Muscle of arm (tissue), 12 donors: ENCODE results near the gene DROSHA. TPM values are rescaled to one million over a fixed set of nuclear protein-coding genes. Genes with fewer than 3 reads are reported as not detected.

Experiments used
- DNase-seq: peaks from one replicate; pipeline ENCODE4 v3.0.0-alpha.2; 2013
- polyA plus RNA-seq, 12 donors: library from polyadenylated mRNA; unstranded; fragments of 120-200 nt; gene quantifications; one replicate each; pipeline ENCODE4 v1.2.1, GENCODE V29; 2013; ENCODE audit not compliant: insufficient read length in 12 of 12

The DROSHA gene
- polyA plus RNA-seq, 12 donors = 33.4 to 88.7 (median 55.0) TPM; not detected in 1

- no peak for DNase-seq
Observed at GRCh38 chr5:31536873-31537272, 5.0 kb upstream of the DROSHA start.

GRCh38 chr5:31534527-31535046 lies 2.7 kb upstream of the DROSHA start:
- DNase-seq = no peak

DNA sequence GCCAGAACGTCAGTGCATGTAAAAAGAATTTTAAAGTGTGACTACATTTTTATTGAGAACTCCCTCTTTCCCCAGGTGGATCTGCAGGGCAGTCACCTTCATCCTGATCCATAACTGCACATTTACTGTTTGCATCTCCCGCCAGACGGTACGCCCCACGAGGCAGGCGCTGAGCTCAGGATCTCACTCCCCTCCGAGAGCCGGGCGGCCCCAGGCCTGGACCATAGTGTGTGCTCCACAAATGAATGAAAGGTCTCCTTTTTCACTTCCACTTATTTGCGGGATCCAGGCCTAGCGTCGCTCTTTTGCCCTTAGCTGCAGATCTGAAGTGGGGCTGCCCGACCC lies 378 bp downstream of the DROSHA start:
- DNase-seq = no peak

DNA sequence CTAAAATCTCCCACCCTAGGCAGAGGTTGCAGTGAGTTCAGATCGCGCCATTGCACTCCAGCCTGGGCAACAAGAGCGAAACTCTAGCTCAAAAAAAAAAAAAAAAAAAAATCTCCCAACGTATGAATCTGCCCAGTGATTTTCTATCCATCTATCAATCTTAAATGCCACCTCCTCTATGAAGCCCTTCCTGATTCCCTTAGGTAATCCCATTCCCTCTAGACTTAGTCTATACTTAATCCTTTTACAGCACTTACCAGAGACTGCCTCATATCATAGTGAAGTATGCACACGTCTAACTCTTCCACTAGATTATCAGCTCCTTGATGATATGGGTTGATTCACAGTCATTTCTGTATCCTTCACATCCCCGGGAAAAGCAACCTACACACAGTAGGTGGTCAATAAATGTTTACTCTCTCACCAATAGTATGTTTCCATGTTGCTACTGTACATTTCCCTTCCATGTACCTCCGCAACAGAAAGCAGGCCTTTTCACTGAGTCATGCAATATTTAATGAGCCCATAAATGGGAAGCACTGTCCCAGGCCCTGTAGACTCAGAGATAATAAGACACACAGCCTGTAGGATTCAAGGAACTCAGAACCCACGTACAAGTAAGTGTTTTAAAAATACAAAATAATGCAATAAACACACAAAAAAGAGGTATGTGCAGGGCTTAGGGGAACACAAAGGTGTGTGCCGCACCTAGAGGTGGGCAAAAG lies 1.2 kb downstream of the DROSHA start:
- DNase-seq = no peak

DNA sequence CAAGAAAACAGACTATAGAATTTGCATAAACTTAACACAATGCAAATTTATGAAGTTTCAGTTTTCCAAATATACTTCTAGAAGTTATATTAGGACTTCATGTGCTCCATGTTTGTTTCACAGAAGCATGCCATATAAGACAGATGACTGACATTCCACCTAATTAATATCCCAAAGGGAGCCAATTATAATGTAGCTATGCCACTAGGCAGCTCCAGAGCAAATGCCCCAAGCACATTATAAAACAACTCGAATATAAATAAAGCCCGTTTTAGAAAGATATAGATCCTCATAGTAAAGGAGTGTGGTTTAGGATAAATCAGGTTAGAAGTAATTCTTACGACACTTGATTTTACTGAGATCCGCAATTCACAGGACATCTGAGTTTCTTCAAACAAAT lies 8.9 kb downstream of the DROSHA start:
- no peak for DNase-seq

DNA sequence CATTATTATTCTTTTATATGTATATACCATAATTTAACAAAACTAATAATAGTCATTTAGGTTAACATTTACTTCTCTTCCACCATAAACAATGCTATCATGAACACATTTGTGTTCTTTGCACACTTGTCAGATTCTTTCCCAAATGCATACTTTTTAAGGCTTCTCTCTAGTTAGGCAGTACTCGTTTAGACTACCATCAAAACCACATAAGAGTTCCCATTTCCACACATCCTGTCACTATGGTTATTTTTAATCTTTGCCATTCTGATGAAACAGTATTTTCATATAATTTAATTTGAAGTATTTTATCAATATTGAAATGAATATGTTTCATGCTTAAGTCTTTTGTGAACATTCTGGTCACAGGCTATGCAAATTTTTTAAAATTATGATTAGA lies 15.1 kb downstream of the DROSHA start:
- no peak for DNase-seq

- no peak for DNase-seq
Observed at GRCh38 chr5:31511305-31511704, 20.6 kb downstream of the DROSHA start.

GRCh38 chr5:31504529-31504928 lies 27.4 kb downstream of the DROSHA start:
- no peak for DNase-seq

GRCh38 chr5:31502506-31502905 lies 29.4 kb downstream of the DROSHA start:
- DNase-seq = no peak

DNA sequence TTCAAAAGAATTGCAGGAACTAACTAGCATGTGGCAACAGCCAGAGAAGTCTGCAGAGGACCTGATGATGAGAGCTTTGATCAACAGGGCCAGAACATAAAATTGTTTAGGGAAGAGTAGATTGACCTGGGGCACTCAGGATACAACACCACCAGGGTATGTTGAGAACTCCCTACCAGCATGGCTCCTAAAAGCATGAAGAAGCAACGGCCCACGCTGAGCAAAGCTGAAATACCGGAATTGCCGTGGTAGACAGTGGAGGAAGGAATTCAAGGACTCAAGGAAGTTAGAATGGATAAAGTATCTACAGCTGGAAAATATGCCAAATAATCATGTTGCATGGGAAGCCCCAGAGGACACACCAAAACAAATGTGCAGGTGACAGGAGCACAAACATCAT lies 31.6 kb downstream of the DROSHA start:
- no peak for DNase-seq

DNA sequence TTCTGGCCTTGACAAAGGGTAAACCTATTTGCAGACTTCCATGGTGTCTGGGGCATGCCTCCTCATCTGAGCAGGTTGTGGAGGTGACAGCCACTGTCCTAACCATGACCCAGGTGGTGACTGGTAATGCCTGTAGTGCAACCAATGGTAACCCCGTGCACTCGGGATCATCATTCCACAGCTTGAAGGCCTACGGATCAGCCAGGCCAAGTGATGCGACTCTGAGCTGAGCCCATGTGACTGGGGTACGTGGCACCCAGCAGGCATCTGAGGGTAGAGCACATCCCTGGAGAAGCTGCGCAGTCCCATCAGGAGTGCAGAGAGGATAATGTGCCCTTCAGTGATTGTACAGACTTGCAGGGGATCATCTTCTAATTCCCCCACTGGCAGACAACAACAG lies 35.0 kb downstream of the DROSHA start:
- DNase-seq = no peak

- DNase-seq = no peak
Observed at GRCh38 chr5:31496301-31496700, 35.6 kb downstream of the DROSHA start.

DNA sequence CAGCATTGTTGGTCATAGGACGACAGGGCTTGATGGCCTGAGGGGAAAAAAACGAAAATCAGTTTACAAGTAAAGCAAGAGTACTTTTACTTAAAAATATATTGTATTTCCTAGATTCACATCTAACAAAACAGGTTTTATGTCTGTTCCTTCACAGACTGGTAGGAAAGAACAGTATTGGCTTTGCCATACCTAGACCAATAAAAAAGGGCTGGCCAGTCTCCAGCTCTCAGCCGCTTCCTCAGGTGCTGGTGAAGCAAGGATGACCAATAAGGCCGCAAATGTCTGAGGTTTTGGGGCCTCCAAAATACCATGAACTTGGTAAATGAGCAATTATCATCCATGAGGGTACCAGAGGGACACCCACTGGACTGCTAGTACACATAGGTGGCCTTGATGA lies 36.6 kb downstream of the DROSHA start:
- DNase-seq = no peak

DNA sequence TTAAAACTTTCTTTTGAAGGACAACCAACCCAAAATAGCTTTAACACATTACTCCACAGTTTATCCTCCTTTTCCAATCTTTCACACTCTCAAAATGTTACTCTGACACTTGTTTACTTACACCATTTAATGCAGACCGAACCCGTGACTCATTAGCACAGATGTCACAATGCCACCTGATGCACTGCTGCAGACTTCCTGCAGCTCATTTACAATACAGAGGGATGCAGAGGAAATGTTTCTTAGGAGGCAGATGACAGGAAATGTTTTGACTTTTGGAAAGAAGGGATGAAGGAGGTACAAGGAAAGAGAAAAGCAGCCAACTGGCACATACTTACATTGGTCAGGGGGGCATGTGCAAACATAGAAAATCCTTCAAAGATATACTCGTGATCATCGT lies 39.0 kb downstream of the DROSHA start:
- no peak for DNase-seq

DNA sequence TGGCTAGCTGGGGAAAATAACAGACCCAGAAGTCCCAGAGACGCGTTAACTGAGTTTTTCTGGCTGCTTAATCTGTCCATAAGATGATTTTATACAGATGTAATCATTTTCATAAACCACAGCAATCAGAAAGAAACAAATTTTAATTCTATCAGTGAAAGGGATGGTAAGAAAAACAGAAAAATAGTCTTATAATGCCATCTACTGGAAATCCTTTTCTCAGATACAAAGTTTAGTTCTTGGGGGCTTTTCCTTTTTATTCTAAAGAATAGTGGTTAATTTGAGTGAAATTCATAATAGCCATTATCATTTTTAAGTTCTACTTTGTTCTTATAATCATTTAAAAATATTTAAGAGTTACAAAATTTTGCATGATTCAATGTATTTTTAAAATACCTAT lies 44.4 kb downstream of the DROSHA start:
- DNase-seq = no peak

GRCh38 chr5:31486441-31486840 lies 45.5 kb downstream of the DROSHA start:
- DNase-seq = no peak

DNA sequence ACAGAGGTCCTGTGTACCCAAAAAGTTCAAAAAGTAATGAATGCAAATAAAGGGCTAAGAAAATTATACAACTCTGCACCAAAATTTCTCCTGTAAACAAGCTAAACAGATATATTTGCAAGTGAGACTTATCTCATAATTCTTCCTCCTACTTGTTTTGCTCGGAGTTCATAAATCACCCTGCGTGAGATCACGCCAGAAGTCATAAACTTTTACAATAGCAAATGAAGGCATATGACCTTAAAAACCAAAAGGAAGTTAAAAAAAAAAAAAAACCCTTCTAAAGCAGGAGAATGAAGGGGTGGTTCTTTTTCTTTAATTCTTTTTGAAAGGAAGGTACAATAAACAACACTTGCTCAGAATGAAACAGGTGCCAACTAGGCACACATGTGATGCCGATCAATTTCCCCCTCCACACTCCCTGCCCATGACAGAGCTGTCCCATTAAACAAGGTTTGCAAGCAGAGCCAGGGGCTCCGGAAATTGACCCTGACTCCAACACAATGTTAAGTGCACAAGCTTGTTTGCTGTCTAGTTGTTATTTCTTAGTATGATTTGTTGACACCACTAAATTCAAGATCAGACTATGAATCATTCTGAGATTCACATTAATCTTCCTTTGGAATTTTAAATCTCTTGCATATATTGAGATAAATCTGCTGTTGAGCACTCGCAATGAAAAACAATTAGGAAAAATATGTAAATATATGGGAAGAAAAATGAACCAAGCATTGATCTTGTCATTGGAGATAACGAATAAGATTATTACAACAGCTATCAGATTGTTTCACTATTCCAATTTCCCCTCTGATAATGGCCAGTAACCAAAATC lies 46.3 kb downstream of the DROSHA start:
- no peak for DNase-seq

- no peak for DNase-seq
Observed at GRCh38 chr5:31481531-31482165, 50.2 kb downstream of the DROSHA start.

- no peak for DNase-seq
Observed at GRCh38 chr5:31479706-31480105, 52.2 kb downstream of the DROSHA start.

- DNase-seq = no peak
Observed at GRCh38 chr5:31478901-31479300, 53.0 kb downstream of the DROSHA start.

DNA sequence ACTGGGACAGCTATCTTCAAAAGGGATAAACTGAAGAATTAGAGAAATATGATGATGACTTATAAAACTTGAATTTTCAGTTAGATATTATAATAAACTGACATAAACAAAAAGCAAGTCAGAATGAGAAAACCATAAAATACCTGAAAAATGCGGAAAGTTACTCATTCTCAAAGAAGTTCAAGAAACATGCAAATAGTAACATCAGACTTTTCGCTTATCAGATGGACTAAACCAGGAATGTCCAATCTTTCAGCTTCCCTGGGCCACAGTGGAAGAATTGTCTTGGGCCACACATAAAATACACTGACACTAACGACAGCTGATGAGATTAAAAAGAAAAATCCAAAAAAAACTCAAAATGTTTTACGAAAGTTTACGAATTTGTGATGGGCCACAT lies 53.9 kb downstream of the DROSHA start:
- DNase-seq = no peak

GRCh38 chr5:31477516-31477915 lies 54.4 kb downstream of the DROSHA start:
- DNase-seq = no peak

- peak; percentile 18 for DNase-seq
Observed at GRCh38 chr5:31476738-31477141, 55.2 kb downstream of the DROSHA start.
